IMR-90 (cell line): ENCODE data around the gene ATXN10.

Experiments used
- CEBPB ChIP-seq: IDR thresholded peaks from 2 replicates; pipeline ENCODE4 v1.6.1; 2012; ENCODE audit warnings: low read depth, low read length, improper control_type of control experiment
- CTCF ChIP-seq: conservative IDR thresholded peaks from 2 replicates; pipeline ENCODE4 v1.5.1; 2012; ENCODE audit warnings: mild to moderate bottlenecking, low read depth, low read length, improper control_type of control experiment
- MAFK ChIP-seq: IDR thresholded peaks from 2 replicates; pipeline ENCODE4 v1.6.1; 2012; ENCODE audit warnings: low read depth, low read length, improper control_type of control experiment
- MXI1 ChIP-seq: IDR thresholded peaks from 2 replicates; pipeline ENCODE4 v1.6.1; 2012; ENCODE audit warnings: low read depth, mild to moderate bottlenecking, low read length, moderate library complexity, borderline replicate concordance
- NFE2L2 ChIP-seq: fragments of 150-350 bp; IDR thresholded peaks from 2 replicates; pipeline ENCODE4 v1.6.1; 2016; ENCODE audit warnings: low read depth, mild to moderate bottlenecking, low read length
- POLR2A ChIP-seq: IDR thresholded peaks from 2 replicates; pipeline ENCODE4 v1.6.1; 2012; ENCODE audit warnings: mild to moderate bottlenecking, low read depth, low read length
- RFX5 ChIP-seq: IDR thresholded peaks from 2 replicates; pipeline ENCODE4 v1.8.0; 2012; ENCODE audit warnings: low read depth, mild to moderate bottlenecking, low read length, moderate library complexity
- SMC3 ChIP-seq: fragments of 150-350 bp; IDR thresholded peaks from 2 replicates; pipeline ENCODE4 v1.6.1; 2016; ENCODE audit warnings: low read depth, mild to moderate bottlenecking, antibody characterized with exemption, low read length, moderate library complexity
- USF2 ChIP-seq: fragments of 150-350 bp; IDR thresholded peaks from 2 replicates; pipeline ENCODE4 v1.6.1; 2017; ENCODE audit warnings: mild to moderate bottlenecking, antibody characterized with exemption, low read length, low read depth

DNA sequence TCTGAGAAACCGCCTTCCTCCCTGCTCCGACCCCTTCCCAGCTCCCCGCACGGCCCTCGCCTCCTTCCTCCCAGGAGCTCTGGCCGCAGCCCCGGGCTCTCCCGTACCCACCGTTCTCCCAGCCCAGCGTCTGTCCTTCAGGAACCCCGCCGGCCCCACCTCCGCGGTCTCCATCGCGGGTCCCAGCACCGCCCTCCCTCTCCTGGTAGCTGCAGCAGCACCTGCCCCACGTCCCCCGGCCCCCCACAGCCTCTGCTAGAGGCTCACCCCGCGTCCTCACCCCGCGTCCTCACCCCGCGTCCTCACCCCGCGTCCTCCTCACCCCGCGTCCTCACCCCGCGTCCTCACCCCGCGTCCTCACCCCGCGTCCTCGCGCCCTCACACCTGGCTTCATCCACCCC, 219.4 kb downstream of the ATXN10 start:
- no peak for TF ChIP-seq USF2
- TF ChIP-seq CTCF = no peak
- no peak for TF ChIP-seq POLR2A
- no peak for TF ChIP-seq MXI1
- no peak for TF ChIP-seq CEBPB
- no peak for TF ChIP-seq RFX5
- TF ChIP-seq NFE2L2 = no peak
- TF ChIP-seq SMC3 = no peak
- TF ChIP-seq MAFK = no peak
